A549 (cell line): ENCODE data around the gene SPTBN4. TPM values are rescaled to one million over a fixed set of nuclear protein-coding genes. Genes with fewer than 3 reads are reported as not detected.

Source experiments
- ATAC-seq, 2 experiments: fragments of 200-7000 bp in 1 of 2; fragments of >200 bp in 1 of 2; cut with Nextera tagmentation in 1 of 2; cut with Tn5 transposase in 1 of 2; 3 replicates each; pipeline versions ENCODE4 v1.8.0 to v1.9.1; 2018 to 2020; ENCODE audit warnings: mild to moderate bottlenecking in 1 of 2, moderate library complexity in 1 of 2
- CTCF ChIA-PET: fragments of 300-600 bp; sonication (Branson Sonifier 250); formaldehyde crosslinking; extraction: SDS; loops from one replicate; lab custom pipeline; 2021; ENCODE audit warnings: antibody characterized with exemption, inconsistent platforms; lab: Yijun Ruan, JAX
- POLR2A ChIA-PET: fragments of 350-600 bp; formaldehyde crosslinking; extraction: SDS; loops from one replicate; lab custom pipeline; 2021; ENCODE audit warnings: antibody characterized with exemption, inconsistent platforms; lab: Yijun Ruan, JAX
- DNase-seq, 2 experiments: peaks; one replicate each; pipeline versions ENCODE4 v3.0.0 to v3.0.0-alpha.2; 2011 to 2016; ENCODE audit warnings: low read depth in 1 of 2, low spot score in 1 of 2
- FAIRE-seq: peaks from 2 replicates; lab custom pipeline; 2011; peaks lifted over from hg19 to GRCh38; lab: Jason Lieb, UNC
- H3K27ac ChIP-seq, 2 experiments: fragments of >200 bp; sonication (Bioruptor Twin); formaldehyde crosslinking; 3 replicates each; pipeline ENCODE4 v1.5.1; 2016 to 2017
- H3K4me1 ChIP-seq: fragments of >200 bp; sonication (Bioruptor Twin); formaldehyde crosslinking; 3 replicates; pipeline ENCODE4 v1.6.1; 2016
- H3K4me2 ChIP-seq: fragments of >200 bp; sonication (Bioruptor Twin); formaldehyde crosslinking; 3 replicates; pipeline ENCODE4 v1.6.1; 2016
- H3K4me3 ChIP-seq: fragments of >200 bp; sonication (Bioruptor Twin); formaldehyde crosslinking; 3 replicates; pipeline ENCODE4 v1.5.1; 2016
- H3K9me3 ChIP-seq: fragments of >200 bp; sonication (Bioruptor Twin); formaldehyde crosslinking; 3 replicates; pipeline ENCODE4 v1.6.1; 2016
- CBX2 ChIP-seq: fragments of 200-600 bp; sonication (generic); IDR thresholded peaks from 2 replicates; pipeline ENCODE4 v1.6.1; 2016; ENCODE audit warnings: low read depth, mild to moderate bottlenecking, borderline replicate concordance
- CEBPB ChIP-seq, 2 experiments: fragments of >200 bp in 1 of 2; sonication (Bioruptor Twin) in 1 of 2; formaldehyde crosslinking in 1 of 2; IDR thresholded peaks; 2 replicates each; pipeline ENCODE4 v1.6.1; 2012 to 2016
- CTCF ChIP-seq: fragments of >200 bp; sonication (Bioruptor Twin); formaldehyde crosslinking; IDR thresholded peaks from 3 replicates; pipeline ENCODE4 v1.5.1; 2016
- E2F6 ChIP-seq: IDR thresholded peaks from 2 replicates; pipeline ENCODE4 v1.6.1; 2012; ENCODE audit warnings: low read depth, borderline replicate concordance
- EHF ChIP-seq: fragments of 250-450 bp; sonication (Bioruptor Pico); IDR thresholded peaks from 2 replicates; pipeline ENCODE4 v1.5.0; 2020; ENCODE audit warnings: mild to moderate bottlenecking
- EHMT2 ChIP-seq: fragments of 200-600 bp; sonication (generic); IDR thresholded peaks from 2 replicates; pipeline ENCODE4 v1.6.1; 2016; ENCODE audit warnings: antibody characterized with exemption, low read depth, mild to moderate bottlenecking, moderate library complexity
- ESRRA ChIP-seq: fragments of 150-350 bp; IDR thresholded peaks from 2 replicates; pipeline ENCODE4 v1.6.1; 2014; ENCODE audit warnings: mild to moderate bottlenecking, low read length, borderline replicate concordance
- FOSL2 ChIP-seq, 2 experiments: fragments of 450-650 bp in 1 of 2; fragments of >200 bp in 1 of 2; sonication (Bioruptor Twin) in 1 of 2; formaldehyde crosslinking; IDR thresholded peaks; 2 replicates each; pipeline versions ENCODE4 v1.5.0 to v1.6.1; 2016 to 2020; ENCODE audit warnings: mild to moderate bottlenecking in 1 of 2, moderate library complexity in 1 of 2
- FOXS1 ChIP-seq: fragments of 250-450 bp; sonication (Bioruptor Pico); IDR thresholded peaks from 2 replicates; pipeline ENCODE4 v1.5.0; 2020; ENCODE audit warnings: mild to moderate bottlenecking, moderate library complexity
- GATA3 ChIP-seq: IDR thresholded peaks from 2 replicates; pipeline ENCODE4 v1.6.1; 2012; ENCODE audit warnings: borderline replicate concordance
- HEYL ChIP-seq: fragments of 250-450 bp; sonication (Bioruptor Pico); IDR thresholded peaks from 2 replicates; pipeline ENCODE4 v1.8.0; 2021; ENCODE audit warnings: mild to moderate bottlenecking, moderate library complexity
- HOXA7 ChIP-seq: fragments of 250-450 bp; sonication (Bioruptor Pico); IDR thresholded peaks from 2 replicates; pipeline ENCODE4 v1.5.0; 2020; ENCODE audit warnings: mild to moderate bottlenecking, moderate library complexity
- KDM1A ChIP-seq: fragments of 200-600 bp; sonication (generic); IDR thresholded peaks from 2 replicates; pipeline ENCODE4 v1.6.1; 2016; ENCODE audit warnings: low read depth, mild to moderate bottlenecking
- MAZ ChIP-seq: fragments of 150-350 bp; IDR thresholded peaks from 2 replicates; pipeline ENCODE4 v1.6.1; 2014; ENCODE audit warnings: antibody characterized with exemption, low read depth, low read length, borderline replicate concordance
- POLR2A ChIP-seq: IDR thresholded peaks from 2 replicates; pipeline ENCODE4 v1.6.1; 2012; ENCODE audit warnings: mild to moderate bottlenecking, low read length
- RFX5 ChIP-seq: fragments of 450-650 bp; IDR thresholded peaks from 2 replicates; pipeline ENCODE4 v1.7.1; 2014; ENCODE audit warnings: antibody characterized with exemption, mild to moderate bottlenecking, moderate library complexity
- RNF2 ChIP-seq: fragments of 200-600 bp; sonication (generic); IDR thresholded peaks from 2 replicates; pipeline ENCODE4 v1.6.1; 2016; ENCODE audit warnings: low read depth, mild to moderate bottlenecking, antibody characterized with exemption, moderate library complexity, borderline replicate concordance
- SMC3 ChIP-seq: fragments of >200 bp; sonication (Bioruptor Twin); formaldehyde crosslinking; IDR thresholded peaks from 3 replicates; pipeline ENCODE4 v1.6.1; 2018; ENCODE audit warnings: inconsistent platforms
- USF2 ChIP-seq: fragments of 450-650 bp; IDR thresholded peaks from 2 replicates; pipeline ENCODE4 v1.6.1; 2014; ENCODE audit warnings: antibody characterized with exemption
- ZFP36 ChIP-seq: fragments of 450-650 bp; IDR thresholded peaks from 2 replicates; pipeline ENCODE4 v1.6.1; 2014; ENCODE audit warnings: borderline replicate concordance; ENCODE audit not compliant: partially characterized antibody
- WGBS: methylation state at CpG from one replicate; pipeline ENCODE4 v1.1.6; 2017; ENCODE audit errors: missing lambda C conversion rate; 5-methylcytosine and 5-hydroxymethylcytosine counted together
- polyA plus RNA-seq, 4 experiments: library from polyadenylated mRNA; depleted of rRNA in 3 of 4; stranded (reverse); fragments of >200 nt; fragmentation: RNase III in 1 of 4; extraction: RNeasy Plus Mini Kit Qiagen cat#74134 plus additional on column Dnase treatment in 1 of 4; gene quantifications; 2 replicates in 3 of 4; 3 replicates in 1 of 4; pipeline ENCODE4 v1.2.3, GENCODE V29; 2011 to 2017

SPTBN4 gene
- polyA plus RNA-seq, 2 of the 4 experiments (the other 2 are of a cell fraction), result 1.4 to 2.2 TPM

GRCh38 chr19:40550951-40551350 lies 84.2 kb downstream of the SPTBN4 start:
- no peak for TF ChIP-seq USF2
- no peak for TF ChIP-seq CEBPB (IDR thresholded peaks at IDR 0.05)
- TF ChIP-seq ESRRA, result no peak
- TF ChIP-seq CBX2, result no peak
- TF ChIP-seq, all 56 proteins: peak for 0
- 85% methylated on average over 4 of the region's 4 CpGs for WGBS
- no peak overlapping the region for H3K4me3 ChIP-seq
- H3K9me3 ChIP-seq, result peaks cover 9% of the 10 kb centered on the region
- CTCF ChIA-PET, result interaction anchor here (0.5 to 58.9 kb wide), 11 partner anchors 15 to 298 kb away, joined by 3 to 2247 read pairs (median 19); partner anchors contain the start of gene LTBP4
- FAIRE-seq (no peak), ATAC-seq (no peak), DNase-seq (no peak)
- POLR2A ChIA-PET, result no interaction called here
- no peak overlapping the region for H3K27ac ChIP-seq
- H3K4me2 ChIP-seq, result no peak overlapping the region
- peaks cover 5% of the 10 kb centered on the region for H3K4me1 ChIP-seq

GRCh38 chr19:40552848-40553247 lies 86.0 kb downstream of the SPTBN4 start:
- peaks cover 5% of the 10 kb centered on the region for H3K4me1 ChIP-seq
- peak; percentile 70 for FAIRE-seq
- no peak for DNase-seq
- POLR2A ChIA-PET, result no interaction called here
- no peak overlapping the region for H3K4me2 ChIP-seq
- no peaks in the 10 kb centered on the region for H3K9me3 ChIP-seq
- no peak overlapping the region for H3K27ac ChIP-seq
- no peak overlapping the region for H3K4me3 ChIP-seq
- WGBS, result 92% methylated on average over 3 of the region's 3 CpGs
- no peak for ATAC-seq
- CTCF ChIA-PET, result interaction anchor here (0.5 to 58.9 kb wide), 5 partner anchors 13 to 133 kb away, joined by 3 to 2247 read pairs (median 328); partner anchors contain the start of gene LTBP4
- TF ChIP-seq ZFP36 (peak; percentile 58), CTCF (no peak), FOXS1 (CRISPR knock-in tag) (no peak), KDM1A (0 out of 2 replicates have a peak, but pooled peaks have one; percentile 35)

- Histone ChIP-seq H3K4me1 (peaks cover 5% of the 10 kb centered on the region), H3K27ac (no peak overlapping the region)
- ATAC-seq (no peak), FAIRE-seq (no peak)
- CTCF ChIA-PET, result interaction anchor here (0.6 to 58.9 kb wide), 11 partner anchors 12 to 249 kb away, joined by 3 to 2247 read pairs (median 4); partner anchors contain the start of gene LTBP4
- no peak for TF ChIP-seq RNF2
- no peak for TF ChIP-seq POLR2A
- TF ChIP-seq, all 56 proteins: peak for 0
- 75% methylated on average over 67 of the region's 69 CpGs for WGBS
- no peak for DNase-seq
- Histone ChIP-seq H3K4me3 (no peak overlapping the region), H3K4me2 (no peak overlapping the region), H3K9me3 (no peaks in the 10 kb centered on the region)
- POLR2A ChIA-PET, result no interaction called here
Observed at GRCh38 chr19:40553885-40554857, 87.4 kb downstream of the SPTBN4 start.

GRCh38 chr19:40555978-40556689 lies 89.3 kb downstream of the SPTBN4 start:
- FAIRE-seq, result no peak
- ChIA-PET POLR2A (interaction anchor here (1.2 kb wide), 1 partner anchor 14 kb away, joined by 7 read pairs; no protein-coding TSS in a partner anchor), CTCF (interaction anchor here (0.5 to 58.9 kb wide), 15 partner anchors 9 to 415 kb away, joined by 3 to 2247 read pairs (median 4); partner anchors contain the start of gene LTBP4)
- peak; percentile 3 to 35; a peak in 3 of 6 replicates for ATAC-seq
- Histone ChIP-seq H3K4me2 (no peak overlapping the region), H3K27ac (no peak overlapping the region), H3K4me1 (no peaks in the 10 kb centered on the region), H3K4me3 (no peak overlapping the region), H3K9me3 (no peaks in the 10 kb centered on the region)
- 62% methylated on average over 17 of the region's 17 CpGs for WGBS
- TF ChIP-seq FOSL2 (IDR thresholded peaks at IDR 0.05), result no peak
- no peak for TF ChIP-seq FOSL2 (CRISPR knock-in tag; IDR thresholded peaks at IDR 0.05)
- no peak for TF ChIP-seq HEYL (CRISPR knock-in tag)
- TF ChIP-seq EHMT2, result no peak
- TF ChIP-seq E2F6, result no peak
- no peak for TF ChIP-seq HOXA7
- no peak for TF ChIP-seq FOXS1 (CRISPR knock-in tag)
- no peak for TF ChIP-seq MAZ
- no peak for TF ChIP-seq GATA3
- no peak for TF ChIP-seq CBX2
- no peak for TF ChIP-seq SMC3
- no peak for TF ChIP-seq RFX5
- TF ChIP-seq CTCF, result no peak
- TF ChIP-seq KDM1A, result no peak
- TF ChIP-seq EHF, result no peak
- no peak for DNase-seq
